ENCODE data around the gene HSBP1L1. TPM values are rescaled to one million over a fixed set of nuclear protein-coding genes. Genes with fewer than 3 reads are reported as not detected.
"Not testable (repeated sequence)": the region's sequence is repeated elsewhere in the genome, so short reads cannot be mapped to it uniquely, and the experiment has no call there.

The HSBP1L1 gene
- total RNA-seq, 3 donors from 2014 or later = 24.6 to 42.1 (median 38.3) TPM

GRCh38 chr18:79953971-79954651, 10.3 kb upstream of the HSBP1L1 start:
- peak; percentile 29 to 44 for DNase-seq (ENCODE audit: low spot score in 2 of 2)
- no peaks in the 10 kb centered on the region for H3K36me3 ChIP-seq
- H3K9me3 ChIP-seq = no peaks in the 10 kb centered on the region
- peak overlapping the region in 1 of 2 donors; percentile 40 for H3K27ac ChIP-seq
- H3K27me3 ChIP-seq = no peaks in the 10 kb centered on the region
- intact Hi-C loops (cut with DNase I; ENCODE audit: low total_unique reads) = no loop called here
- TF ChIP-seq POLR2AphosphoS5 (IDR thresholded peaks at IDR 0.05) (no peak), POLR2A (IDR thresholded peaks at IDR 0.05) (no peak), CTCF (IDR thresholded peaks at IDR 0.05) (no peak)
- peaks cover 0 to 10% of the 10 kb centered on the region in 2 donors for H3K4me1 ChIP-seq
- no peak overlapping the region for H3K4me3 ChIP-seq

- DNase-seq (ENCODE audit: low spot score in 2 of 2) = peak; percentile 12 to 15
- Histone ChIP-seq H3K9me3 (no peaks in the 10 kb centered on the region), H3K36me3 (no peaks in the 10 kb centered on the region), H3K4me1 (peaks cover 0 to 3% of the 10 kb centered on the region in 2 donors), H3K4me3 (no peak overlapping the region), H3K27ac (peak overlapping the region in 1 of 2 donors; percentile 40), H3K27me3 (no peaks in the 10 kb centered on the region)
- no peak for TF ChIP-seq POLR2A (IDR thresholded peaks at IDR 0.05)
- TF ChIP-seq POLR2AphosphoS5 (IDR thresholded peaks at IDR 0.05) = no peak
- TF ChIP-seq CTCF (IDR thresholded peaks at IDR 0.05) = no peak
- intact Hi-C loops (cut with DNase I; ENCODE audit: low total_unique reads) = no loop called here
Observed at GRCh38 chr18:79954791-79955190, 9.7 kb upstream of the HSBP1L1 start.

- H3K9me3 ChIP-seq = no peaks in the 10 kb centered on the region
- H3K27ac ChIP-seq = no peak overlapping the region
- DNase-seq (ENCODE audit: low spot score in 2 of 2) = peak in 1 of 2 donors; percentile 9
- no peaks in the 10 kb centered on the region for H3K27me3 ChIP-seq
- H3K36me3 ChIP-seq = no peaks in the 10 kb centered on the region
- intact Hi-C loops (cut with DNase I; ENCODE audit: low total_unique reads) = no loop called here
- no peak overlapping the region for H3K4me3 ChIP-seq
- H3K4me1 ChIP-seq = no peaks in the 10 kb centered on the region
- TF ChIP-seq CTCF (IDR thresholded peaks at IDR 0.05) = no peak
- no peak for TF ChIP-seq POLR2A (IDR thresholded peaks at IDR 0.05)
- no peak for TF ChIP-seq POLR2AphosphoS5 (IDR thresholded peaks at IDR 0.05)
Observed at GRCh38 chr18:79955302-79956075, 9.0 kb upstream of the HSBP1L1 start.

- H3K36me3 ChIP-seq = no peaks in the 10 kb centered on the region
- intact Hi-C loops (cut with DNase I; ENCODE audit: low total_unique reads) = no loop called here
- no peaks in the 10 kb centered on the region for H3K9me3 ChIP-seq
- TF ChIP-seq CTCF (IDR thresholded peaks at IDR 0.05) (no peak), POLR2AphosphoS5 (IDR thresholded peaks at IDR 0.05) (no peak), POLR2A (IDR thresholded peaks at IDR 0.05) (no peak)
- H3K4me3 ChIP-seq = no peak overlapping the region
- H3K27ac ChIP-seq = no peak overlapping the region
- no peaks in the 10 kb centered on the region for H3K27me3 ChIP-seq
- no peak for DNase-seq (ENCODE audit: low spot score in 2 of 2)
- no peaks in the 10 kb centered on the region for H3K4me1 ChIP-seq
Observed at GRCh38 chr18:79956276-79956675, 8.2 kb upstream of the HSBP1L1 start.

GRCh38 chr18:79958981-79959380, 5.5 kb upstream of the HSBP1L1 start:
- H3K4me3 ChIP-seq = no peak overlapping the region
- H3K4me1 ChIP-seq = peaks cover 0 to 4% of the 10 kb centered on the region in 2 donors
- TF ChIP-seq POLR2AphosphoS5 (IDR thresholded peaks at IDR 0.05) = no peak
- no peak for TF ChIP-seq CTCF (IDR thresholded peaks at IDR 0.05)
- no peak for TF ChIP-seq POLR2A (IDR thresholded peaks at IDR 0.05)
- no peak overlapping the region for H3K27ac ChIP-seq
- intact Hi-C loops (cut with DNase I; ENCODE audit: low total_unique reads) = no loop called here
- H3K27me3 ChIP-seq = no peaks in the 10 kb centered on the region
- H3K9me3 ChIP-seq = no peaks in the 10 kb centered on the region
- no peak for DNase-seq (ENCODE audit: low spot score in 2 of 2)
- H3K36me3 ChIP-seq = no peaks in the 10 kb centered on the region

- intact Hi-C loops (cut with DNase I; ENCODE audit: low total_unique reads); H3K9me3 ChIP-seq; H3K27me3 ChIP-seq; H3K27ac ChIP-seq; DNase-seq (ENCODE audit: low spot score in 2 of 2); H3K36me3 ChIP-seq; H3K4me3 ChIP-seq; H3K4me1 ChIP-seq: not testable (repeated sequence)
Observed at GRCh38 chr18:79960161-79960801, 4.2 kb upstream of the HSBP1L1 start.

Data from breast epithelium (tissue), 4 donors.